Muscle of arm (tissue), 14 donors: Measurements from ENCODE around the gene CCDC63. TPM values are rescaled to one million over a fixed set of nuclear protein-coding genes. Genes with fewer than 3 reads are reported as not detected.

Experiments
- DNase-seq: peaks from one replicate; pipeline ENCODE4 v3.0.0-alpha.2; 2013
- long read RNA-seq, 11 donors: transcript quantifications; one replicate each; lab custom pipeline, GENCODE V29; 2026
- polyA plus RNA-seq, 12 donors: library from polyadenylated mRNA; unstranded; fragments of 120-200 nt; gene quantifications; one replicate each; pipeline ENCODE4 v1.2.1, GENCODE V29; 2013; ENCODE audit not compliant: insufficient read length in 12 of 12

The CCDC63 gene
- polyA plus RNA-seq: under 1 TPM in 3 of 12 donors, not detected in 9; 0.11 to 0.19 (median 0.11) TPM
- long read RNA-seq, donor 1: 0 reads
- long read RNA-seq, donor 2, partial matches to known transcripts: 2,424 of 2,476 reads
- long read RNA-seq, donor 2, other reads (novel, unspliced or antisense): 52 of 2,476 reads
- long read RNA-seq, donor 3, partial matches to known transcripts: 630 of 1,398 reads
- long read RNA-seq, donor 3, other reads (novel, unspliced or antisense): 768 of 1,398 reads
- long read RNA-seq, donor 4: 0 reads
- long read RNA-seq, donor 5: 0 reads
- long read RNA-seq, donor 6: 0 reads
- long read RNA-seq, donor 7: 0 reads
- long read RNA-seq, donor 8, partial matches to known transcripts: 2,252 of 2,308 reads
- long read RNA-seq, donor 8, other reads (novel, unspliced or antisense): 56 of 2,308 reads
- long read RNA-seq, donor 9: 0 reads
- long read RNA-seq, donor 10, partial matches to known transcripts: 1,876 of 1,925 reads
- long read RNA-seq, donor 10, other reads (novel, unspliced or antisense): 49 of 1,925 reads
- long read RNA-seq, donor 11, partial matches to known transcripts: 458 of 458 reads
- long read RNA-seq, donor 11, other reads (novel, unspliced or antisense): 0 of 458 reads

DNA sequence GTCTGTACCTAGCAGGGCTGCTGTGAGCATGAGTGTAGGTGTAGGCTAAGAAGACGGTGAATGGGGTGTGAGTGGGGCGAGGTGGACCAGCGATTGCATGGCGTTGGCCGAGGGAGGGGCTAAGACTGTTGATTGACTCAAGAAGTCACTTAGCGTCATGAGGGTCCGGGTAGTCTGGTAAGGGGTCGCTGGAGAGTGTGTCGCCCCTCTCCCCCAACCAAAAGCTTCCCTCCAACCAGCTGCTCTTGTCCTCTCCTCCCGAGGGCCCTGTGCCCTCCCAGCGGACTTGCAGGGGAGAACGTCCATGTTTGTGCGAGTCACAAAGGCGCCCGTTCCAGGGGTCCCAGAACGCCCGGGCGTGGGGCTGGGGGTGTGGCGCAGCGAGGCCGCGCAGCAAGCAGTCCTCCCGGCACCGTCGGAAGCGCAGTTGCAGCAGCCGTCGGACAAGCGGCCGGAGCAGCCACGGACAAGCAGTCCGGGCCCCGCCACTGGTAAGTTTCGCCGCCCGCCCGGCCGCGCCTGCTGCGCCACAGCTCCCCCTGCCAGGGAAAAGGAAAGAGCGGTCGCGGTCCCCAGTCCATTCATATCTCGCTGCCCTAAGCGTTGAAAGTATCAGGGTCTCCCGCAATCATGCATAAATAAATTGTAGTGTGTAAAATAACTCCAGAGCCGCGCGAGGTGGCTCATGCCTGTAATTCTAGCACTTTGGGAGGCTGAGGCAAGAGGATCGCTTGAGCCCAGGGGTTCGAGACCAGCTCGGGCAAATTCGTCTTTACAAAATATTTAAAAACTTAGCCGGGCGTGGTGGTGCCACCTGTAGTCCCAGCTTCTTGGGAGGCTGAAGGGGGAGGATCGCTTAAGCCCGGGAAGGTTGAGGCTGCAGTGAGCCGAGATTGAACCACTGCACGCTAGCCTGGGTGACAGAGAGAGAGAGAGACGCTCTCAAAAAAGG, at the start of gene CCDC63:
Gene CCDC63, plus strand, starts transcription at position 373 of the 952 bp plus-strand sequence. CDS start 5,968 bp downstream, outside the sequence.
- DNase-seq: peak; percentile 38

DNA sequence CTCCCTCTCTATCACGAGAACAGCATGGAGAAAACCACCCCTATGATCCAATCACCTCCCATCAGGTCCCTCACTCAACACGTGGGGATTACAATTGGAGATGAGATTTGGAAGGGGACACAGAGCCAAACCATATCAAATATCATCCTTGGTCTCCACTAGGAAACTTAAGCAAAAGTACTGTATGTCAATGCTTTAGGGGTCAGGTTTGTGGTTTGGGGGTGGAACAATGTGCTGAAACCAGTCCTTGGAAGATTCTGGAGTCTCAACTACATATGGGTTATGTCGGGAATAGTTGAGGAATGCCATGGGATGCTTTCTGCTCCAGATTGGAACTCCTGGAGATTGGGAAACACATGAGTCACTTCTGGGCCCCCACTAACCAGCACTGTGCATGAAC, 48.3 kb upstream of the CCDC63 start:
- DNase-seq: no peak

DNA sequence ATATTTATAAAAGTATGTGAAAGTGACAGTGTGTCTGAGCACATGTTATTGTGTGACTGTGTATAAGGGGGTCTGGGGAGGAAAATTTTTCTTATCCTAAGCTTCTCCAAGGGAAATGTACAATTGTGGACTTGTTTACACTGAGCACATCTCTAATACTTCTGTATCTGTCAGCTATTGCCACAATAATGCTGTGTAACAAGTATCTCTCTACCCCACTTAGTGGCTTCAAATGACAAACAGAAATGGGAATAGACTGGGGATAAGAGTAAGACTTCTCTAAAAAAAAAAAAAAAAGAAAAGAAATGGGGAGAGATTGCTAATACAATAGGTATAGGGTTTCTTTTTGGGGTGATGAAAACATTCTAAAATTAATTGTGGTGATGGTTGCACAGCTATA, 44.3 kb upstream of the CCDC63 start:
- DNase-seq: no peak

DNA sequence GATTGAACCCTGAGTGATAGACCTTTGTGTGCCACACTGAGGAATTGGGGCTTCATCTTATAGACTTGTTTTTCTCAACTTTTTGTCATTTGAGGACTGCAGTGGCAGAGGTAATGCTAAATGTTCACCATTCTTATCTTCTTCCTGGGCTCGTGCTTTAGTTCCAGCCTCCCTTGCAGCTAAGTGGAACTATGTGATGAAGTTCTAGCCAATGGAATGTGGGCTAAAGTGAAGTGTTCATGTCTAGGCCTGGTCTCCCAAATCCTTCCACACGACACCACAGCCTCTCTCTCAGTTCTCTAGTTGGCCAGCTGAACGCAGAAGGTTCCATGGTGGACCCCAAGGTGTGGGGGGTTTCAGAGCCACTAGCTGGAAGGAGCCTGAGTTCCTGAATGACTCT, 42.4 kb upstream of the CCDC63 start:
- DNase-seq: no peak

DNA sequence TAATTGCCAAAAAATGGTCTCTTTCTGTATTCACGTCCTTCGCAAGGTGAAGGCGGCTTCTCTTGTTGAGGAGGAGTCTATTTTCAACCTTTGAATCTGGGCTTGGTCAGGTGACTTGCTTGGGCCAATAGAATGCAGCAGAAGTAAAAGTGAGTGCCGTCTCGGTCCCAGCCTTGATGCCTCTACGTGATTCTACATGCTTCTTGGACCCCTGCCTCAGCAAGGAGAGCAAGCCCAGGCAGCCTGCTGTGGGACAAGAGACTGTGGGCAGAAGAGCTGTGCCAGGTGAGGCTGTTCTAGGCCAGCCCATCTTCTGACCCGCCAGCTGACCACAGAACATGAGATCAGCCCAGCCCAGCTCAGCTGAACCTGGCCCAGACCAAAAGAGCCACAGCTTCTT, 39.1 kb upstream of the CCDC63 start:
- DNase-seq: no peak

DNA sequence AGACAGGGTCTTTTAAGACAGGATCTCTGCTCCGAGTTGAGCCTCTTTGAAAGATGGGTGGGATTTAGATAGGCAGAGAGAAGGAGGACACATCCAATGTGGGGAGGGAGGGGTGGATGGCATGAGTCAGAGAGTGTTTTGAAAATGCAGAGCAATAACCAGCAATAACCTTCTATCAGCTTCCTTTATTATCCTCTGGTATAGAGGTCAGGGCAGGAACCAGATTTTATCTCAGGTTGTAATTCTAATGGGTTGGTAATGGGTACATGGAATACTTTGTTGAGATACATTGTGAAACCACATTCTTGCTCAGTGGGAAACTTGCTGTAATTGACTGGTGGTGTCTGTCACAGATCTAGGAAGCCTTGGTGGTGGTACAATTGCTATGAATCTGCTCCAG, 37.6 kb upstream of the CCDC63 start:
- DNase-seq: no peak

DNA sequence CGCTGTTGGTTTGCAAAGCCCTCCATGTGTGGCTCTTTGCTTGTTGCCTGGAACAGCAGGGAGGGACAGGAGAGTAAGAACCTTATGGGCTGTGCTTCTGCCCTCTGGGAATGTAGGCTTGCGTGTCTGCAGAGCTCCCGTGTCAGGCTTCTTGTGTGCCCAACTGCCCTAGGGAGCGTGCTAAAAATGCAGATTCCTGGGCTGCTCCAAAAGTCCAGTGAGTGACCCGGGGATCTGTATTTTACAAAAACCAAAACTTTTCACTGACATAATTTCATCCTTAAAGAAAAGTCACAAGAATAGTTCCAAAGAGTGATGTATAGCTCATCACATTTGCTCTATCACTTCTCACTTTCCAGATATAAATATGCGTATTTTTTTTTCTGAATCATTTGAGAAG, 34.8 kb upstream of the CCDC63 start:
- no peak for DNase-seq

DNA sequence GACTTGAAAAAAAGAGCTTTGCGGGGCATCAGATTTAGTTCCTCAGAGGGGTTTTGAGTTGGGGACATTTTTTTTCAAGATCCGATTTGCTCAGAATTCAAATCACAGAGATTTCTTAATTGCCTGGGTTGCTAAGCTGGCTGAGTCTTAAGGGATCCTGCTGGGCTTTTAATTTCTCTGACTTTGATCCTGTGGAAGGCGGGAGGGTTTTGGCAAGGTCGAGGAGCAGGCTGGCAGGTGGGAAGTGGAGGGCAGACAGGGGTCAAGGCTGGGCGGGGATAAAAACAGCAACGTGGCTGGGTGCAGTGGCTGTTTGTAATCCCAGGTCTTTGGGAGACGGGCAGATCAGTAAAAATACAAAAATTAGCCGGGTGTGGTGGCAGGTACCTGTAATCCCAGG, 33.5 kb upstream of the CCDC63 start:
- no peak for DNase-seq

DNA sequence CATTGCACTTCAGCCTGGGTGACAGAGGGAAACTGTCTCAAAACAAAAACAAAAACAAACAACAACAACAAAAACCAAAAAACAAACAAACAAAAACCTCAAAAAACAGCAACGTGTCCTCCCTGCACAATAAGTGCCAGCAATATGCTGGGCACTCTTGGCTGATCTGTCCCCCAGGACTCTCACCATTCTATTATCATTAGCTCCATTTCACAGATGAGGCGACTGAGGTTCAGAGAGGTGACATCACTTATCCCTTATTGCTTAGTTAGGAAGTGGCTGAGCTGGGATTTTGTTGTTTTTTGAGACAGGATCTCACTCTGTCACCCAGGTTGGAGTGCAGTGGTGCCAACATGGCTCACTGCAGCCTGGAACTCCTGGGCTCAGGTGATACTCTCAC, 33.0 kb upstream of the CCDC63 start:
- no peak for DNase-seq

DNA sequence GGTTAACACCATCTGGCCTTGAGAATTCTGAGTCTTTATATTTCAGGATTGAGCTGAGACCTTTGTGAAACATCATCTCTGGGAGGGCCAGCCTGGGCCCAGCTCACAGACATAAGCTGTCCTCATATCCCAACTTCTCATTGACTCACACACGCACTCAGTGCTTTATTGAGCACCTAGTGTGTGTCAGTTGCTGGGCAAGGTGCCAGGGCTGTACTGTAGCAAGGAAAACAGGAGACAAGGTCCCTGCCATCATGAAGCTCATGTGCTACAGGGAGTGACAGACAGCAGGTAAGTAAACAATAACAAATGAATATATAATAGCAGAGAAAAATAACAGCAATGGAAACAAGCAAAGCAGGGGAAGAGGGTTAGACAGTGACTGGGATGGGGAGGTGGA, 30.5 kb upstream of the CCDC63 start:
- no peak for DNase-seq

DNA sequence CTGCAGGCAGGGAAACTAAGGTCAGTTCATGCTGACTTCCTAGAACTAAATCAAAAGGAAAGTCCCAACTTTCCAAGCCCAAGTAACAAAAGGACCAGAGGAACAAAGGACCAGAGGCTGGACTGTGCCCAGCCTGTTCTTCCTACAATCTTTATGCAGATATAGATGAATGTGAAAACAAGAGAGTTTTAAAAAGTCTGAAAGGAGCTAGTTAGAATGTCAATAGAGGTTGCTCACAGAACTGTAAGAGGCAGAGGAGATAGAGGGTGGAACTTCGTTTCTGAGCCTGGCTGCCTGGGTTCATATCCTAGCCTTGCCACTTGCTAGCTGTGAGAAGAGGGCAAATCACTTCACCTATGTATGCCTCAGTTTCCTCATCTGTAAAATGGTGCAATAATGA, 30.0 kb upstream of the CCDC63 start:
- no peak for DNase-seq

DNA sequence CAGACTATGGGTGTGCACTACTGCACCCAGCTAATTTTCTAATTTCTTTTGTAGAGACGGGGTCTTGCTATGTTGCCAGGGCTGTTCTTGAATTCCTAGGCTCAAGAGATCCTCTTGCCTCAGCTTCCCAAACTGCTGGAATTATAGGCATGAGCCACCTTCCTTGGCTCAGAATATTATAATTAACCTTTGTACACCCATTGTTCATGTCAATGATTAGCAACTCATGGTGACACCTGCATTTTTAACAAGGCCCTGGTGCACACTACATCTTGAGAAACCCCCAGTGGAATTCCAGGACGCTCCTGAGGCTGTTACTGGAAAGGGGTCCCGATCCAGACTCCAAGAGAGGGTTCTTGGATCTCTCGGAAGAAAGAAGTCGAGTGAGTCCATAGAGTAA, 28.3 kb upstream of the CCDC63 start:
- no peak for DNase-seq

DNA sequence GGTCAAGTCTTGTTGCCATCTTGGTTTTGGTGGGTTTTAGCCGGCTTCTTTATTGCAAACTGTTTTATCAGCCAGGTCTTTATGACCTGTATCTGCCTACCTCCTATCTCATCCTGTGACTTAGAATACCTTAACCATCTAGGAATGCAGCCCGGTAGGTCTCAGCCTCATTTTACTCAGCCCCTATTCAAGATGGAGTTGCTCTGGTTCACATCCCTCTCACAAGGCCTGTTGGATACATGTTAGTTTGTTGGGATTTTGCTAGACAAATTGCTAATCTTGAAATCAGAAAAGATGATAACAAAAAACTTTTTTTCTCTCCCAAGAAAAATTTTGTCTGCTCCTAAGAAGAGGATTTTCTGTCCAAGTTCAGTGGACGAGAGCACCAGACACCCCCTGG, 27.6 kb upstream of the CCDC63 start:
- no peak for DNase-seq

DNA sequence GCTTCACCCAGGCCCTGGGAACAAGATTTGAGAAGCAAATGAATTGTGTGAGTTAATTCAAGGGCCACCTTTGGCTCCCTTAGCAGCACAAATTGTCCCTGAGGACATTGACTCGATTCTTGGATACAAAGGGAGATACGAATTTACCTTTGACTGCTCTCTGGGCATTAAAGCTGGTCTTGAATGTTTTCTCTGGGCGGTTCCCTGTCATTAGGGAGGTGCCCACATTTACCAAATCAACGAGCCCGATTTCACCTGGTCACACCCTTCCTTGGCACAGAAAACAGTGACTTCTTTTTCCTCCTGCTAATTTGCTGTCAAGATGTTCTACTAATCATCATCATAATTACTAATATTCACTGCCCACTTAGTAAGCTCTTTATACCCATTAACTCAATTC, 27.1 kb upstream of the CCDC63 start:
- no peak for DNase-seq

DNA sequence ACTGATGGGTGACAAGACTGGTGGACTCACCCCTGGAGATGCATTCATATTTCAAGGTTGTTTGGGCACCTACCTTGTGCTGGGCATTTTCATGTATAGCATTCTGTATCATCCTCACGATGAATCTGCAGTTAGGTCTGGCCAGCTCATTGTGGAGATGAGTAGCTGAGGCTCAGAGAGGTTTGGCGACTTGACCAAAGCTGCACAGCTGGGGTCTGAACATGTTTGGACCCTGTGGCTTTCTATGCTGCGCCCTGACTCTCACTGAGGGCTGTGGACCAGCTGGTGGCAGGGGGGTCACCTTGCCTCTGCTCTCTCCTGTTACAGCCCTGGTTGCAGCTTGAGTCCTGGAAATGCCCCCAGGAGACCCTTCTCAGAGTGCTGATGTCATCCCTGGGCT, 24.9 kb upstream of the CCDC63 start:
- DNase-seq: no peak

DNA sequence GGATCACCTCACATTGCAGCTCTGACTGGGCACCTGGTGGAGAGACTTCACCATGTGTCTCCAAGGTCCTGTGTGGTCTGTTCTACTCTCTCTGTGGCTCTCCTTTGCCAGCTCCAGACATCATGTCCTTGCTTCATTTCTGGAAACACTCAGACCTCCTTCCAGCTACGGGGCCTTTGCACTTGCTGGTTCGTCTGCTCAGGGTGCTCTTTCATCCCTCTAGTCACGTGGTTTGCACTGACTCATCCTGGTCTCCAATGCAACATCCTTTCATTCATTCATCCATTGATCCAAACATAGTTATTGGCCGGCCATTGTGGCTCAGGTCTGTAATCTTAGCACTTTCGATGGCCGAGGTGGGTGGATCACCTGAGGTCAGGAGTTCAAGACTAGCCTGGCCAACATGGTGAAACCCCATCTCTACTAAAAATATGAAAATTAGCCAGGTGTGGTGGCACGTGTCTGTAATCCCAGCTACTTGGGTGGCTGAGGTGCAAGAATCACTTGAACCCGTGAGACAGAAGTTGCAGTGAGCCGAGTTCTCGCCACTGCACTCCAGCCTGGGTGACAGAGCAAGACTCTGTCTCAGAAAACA, 23.9 kb upstream of the CCDC63 start:
- DNase-seq: no peak

DNA sequence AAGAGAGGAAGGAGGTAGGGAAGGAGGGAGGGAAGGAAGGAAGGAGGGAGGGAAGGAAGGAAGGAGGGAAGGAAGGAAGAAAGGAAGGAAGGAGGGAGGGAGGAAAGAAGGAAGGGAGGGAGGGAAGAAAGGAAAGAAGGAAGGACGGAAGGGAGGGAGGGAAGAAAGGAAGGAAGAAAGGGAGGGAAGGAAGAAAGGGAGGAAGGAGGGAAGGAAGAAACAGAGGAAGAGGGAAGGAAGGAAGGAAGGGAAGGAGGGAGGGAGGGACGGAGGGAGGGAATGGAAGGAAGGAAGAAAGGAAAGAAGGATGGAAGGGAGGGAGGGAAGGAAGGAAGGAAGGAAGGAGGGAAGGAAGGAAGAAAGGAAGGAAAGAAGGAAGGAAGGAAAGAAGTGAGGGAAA, 22.4 kb upstream of the CCDC63 start:
- DNase-seq: no peak

DNA sequence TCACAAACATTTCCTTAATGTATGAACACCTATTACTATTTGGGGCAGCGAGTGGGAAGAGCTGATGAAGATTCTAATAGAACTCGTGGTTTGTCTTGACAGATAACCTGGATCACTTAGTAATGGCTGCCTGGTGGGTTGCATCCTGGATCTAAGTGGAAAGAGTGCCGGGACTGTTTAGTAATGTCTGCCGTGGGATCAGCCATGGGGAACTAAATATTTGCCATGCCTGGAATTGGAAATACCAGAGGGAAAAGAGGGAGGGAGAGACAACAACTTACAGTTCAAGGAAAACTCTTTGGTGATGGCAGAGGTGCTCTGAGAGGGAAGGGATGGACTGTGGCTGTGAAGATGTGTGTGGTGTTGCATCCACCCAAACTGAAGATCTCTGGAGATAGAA, 21.3 kb upstream of the CCDC63 start:
- no peak for DNase-seq

DNA sequence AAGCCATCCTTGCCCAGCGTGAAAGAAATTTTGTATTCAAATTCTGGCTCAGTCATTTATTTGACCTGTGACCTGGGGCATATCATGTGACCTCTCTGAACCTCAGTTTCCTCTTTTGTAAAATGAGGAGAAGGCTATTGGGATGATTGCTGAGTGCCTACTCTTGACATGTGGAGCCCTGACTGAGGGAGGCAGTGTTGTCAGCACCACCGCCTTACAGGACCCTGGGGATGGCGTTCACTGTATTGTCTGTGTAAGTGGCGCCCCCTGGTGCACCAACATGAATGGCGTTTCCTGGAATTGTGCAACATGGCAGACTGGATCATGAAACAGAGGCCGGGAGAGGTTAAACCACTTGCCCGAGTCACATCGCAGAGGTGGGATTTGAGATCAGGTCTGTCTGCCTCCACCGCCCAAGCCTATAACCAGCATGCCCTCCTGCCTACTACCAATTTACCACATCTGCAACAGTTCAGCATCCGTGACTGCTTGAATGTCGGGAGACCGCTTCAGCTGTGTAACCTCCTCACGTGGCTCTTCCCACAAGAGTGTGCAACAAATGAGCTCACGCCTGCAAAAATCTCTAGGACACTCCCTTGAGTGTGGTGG, 20.1 kb upstream of the CCDC63 start:
- DNase-seq: peak; percentile 80

DNA sequence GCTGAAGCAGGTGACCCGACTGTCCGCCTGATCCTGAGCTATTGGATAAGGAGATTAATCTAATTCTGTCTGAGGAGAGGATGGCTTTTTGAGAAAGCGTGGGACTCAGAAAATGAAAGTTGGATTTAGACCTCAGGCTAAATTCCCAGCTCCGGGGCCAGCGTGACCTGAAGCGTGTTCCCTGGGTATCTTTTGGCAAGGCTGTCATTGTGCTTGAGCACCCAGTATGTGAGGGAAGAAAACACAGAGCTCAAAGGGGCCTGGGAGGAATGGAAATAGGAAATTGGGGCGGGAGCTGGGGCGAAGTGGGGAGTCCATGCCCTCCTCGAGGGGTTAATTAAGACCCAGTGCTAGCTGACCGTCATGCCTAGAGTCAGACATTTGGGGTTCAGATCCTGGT, 17.5 kb upstream of the CCDC63 start:
- DNase-seq: no peak

DNA sequence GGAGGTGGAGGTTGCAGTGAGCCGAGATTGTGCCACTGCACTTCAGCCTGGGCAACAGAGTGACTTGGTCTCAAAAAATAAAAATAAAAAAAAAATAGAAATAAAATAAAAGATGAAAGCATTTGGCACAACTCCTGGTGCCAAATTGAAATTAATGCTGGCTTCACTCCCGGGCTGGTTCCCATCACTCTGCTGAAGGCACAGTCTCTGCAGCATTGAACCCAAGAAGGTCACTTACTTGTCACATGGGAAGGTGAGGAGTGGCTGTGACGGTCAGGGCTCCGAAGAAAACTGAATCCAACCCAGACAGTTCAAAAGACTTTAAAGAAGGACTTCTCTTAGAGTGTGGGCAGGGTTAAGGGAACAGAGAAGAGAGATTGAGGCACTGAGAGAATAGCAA, 10.5 kb upstream of the CCDC63 start:
- no peak for DNase-seq

DNA sequence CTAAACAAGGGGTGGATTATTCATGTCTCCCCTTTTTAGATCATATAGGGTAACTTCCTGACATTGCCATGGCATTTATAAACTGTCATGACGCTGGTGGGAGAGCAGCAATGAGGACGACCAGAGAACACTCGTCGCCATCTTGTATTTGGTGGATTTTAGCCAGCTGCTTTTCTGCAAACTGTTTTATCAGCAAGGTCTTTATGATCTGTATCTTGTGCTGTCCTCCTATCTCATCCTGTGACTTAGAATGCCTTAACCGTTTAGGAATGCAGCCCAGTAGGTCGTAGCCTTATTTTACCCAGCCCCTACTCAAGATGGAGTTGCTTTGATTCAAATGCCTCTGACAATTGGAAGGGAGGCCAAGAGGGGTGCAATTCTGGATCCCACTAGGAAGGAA, 5.8 kb upstream of the CCDC63 start:
- no peak for DNase-seq
